GM23248 (cell line): ENCODE measurements around the gene SLFN12L. TPM values are rescaled to one million over a fixed set of nuclear protein-coding genes. Genes with fewer than 3 reads are reported as not detected.
A peak's percentile ranks its signal among the peaks of the same experiment; 100 is the strongest.

Experiments
- DNase-seq: peaks from one replicate; pipeline ENCODE4 v3.0.0-alpha.2; 2015
- H2AFZ ChIP-seq: fragments of 200-600 bp; sonication (generic); 2 replicates; pipeline ENCODE4 v1.6.1; 2016; ENCODE audit warnings: antibody characterized with exemption
- H3F3A ChIP-seq: fragments of 200-600 bp; sonication (generic); 2 replicates; pipeline ENCODE4 v1.6.1; 2016; ENCODE audit warnings: mild to moderate bottlenecking, antibody characterized with exemption, mixed run types; ENCODE audit not compliant: insufficient read depth
- H3K27ac ChIP-seq: fragments of 200-600 bp; sonication (generic); 2 replicates; pipeline ENCODE4 v1.5.1; 2016; ENCODE audit warnings: mild to moderate bottlenecking
- H3K27me3 ChIP-seq: fragments of 200-600 bp; sonication (generic); replicated peaks from 2 replicates; pipeline ENCODE4 v1.6.1; 2016; ENCODE audit warnings: mild to moderate bottlenecking; ENCODE audit not compliant: insufficient read depth
- H3K36me3 ChIP-seq: fragments of 200-600 bp; sonication (generic); 2 replicates; pipeline ENCODE4 v1.6.1; 2016; ENCODE audit warnings: low read depth, mild to moderate bottlenecking
- H3K4me1 ChIP-seq: fragments of 200-600 bp; sonication (generic); 2 replicates; pipeline ENCODE4 v1.6.1; 2016; ENCODE audit warnings: mild to moderate bottlenecking; ENCODE audit not compliant: insufficient read depth
- H3K4me2 ChIP-seq: fragments of 200-600 bp; sonication (generic); one replicate; pipeline ENCODE4 v1.6.1; 2016; ENCODE audit warnings: mild to moderate bottlenecking; ENCODE audit not compliant: unreplicated experiment
- H3K4me3 ChIP-seq: fragments of 200-600 bp; sonication (generic); 2 replicates; pipeline ENCODE4 v1.5.1; 2016; ENCODE audit warnings: mild to moderate bottlenecking
- H3K79me2 ChIP-seq: fragments of 200-600 bp; sonication (generic); 2 replicates; pipeline ENCODE4 v1.6.1; 2016; ENCODE audit warnings: mild to moderate bottlenecking; ENCODE audit not compliant: insufficient read depth
- H3K9ac ChIP-seq: fragments of 200-600 bp; sonication (generic); 2 replicates; pipeline ENCODE4 v1.6.1; 2016; ENCODE audit warnings: mild to moderate bottlenecking
- H3K9me2 ChIP-seq: fragments of 200-600 bp; sonication (generic); 2 replicates; pipeline ENCODE4 v1.6.1; 2016; ENCODE audit warnings: mixed run types, mild to moderate bottlenecking, moderate library complexity; ENCODE audit not compliant: insufficient read depth
- H3K9me3 ChIP-seq: fragments of 200-600 bp; sonication (generic); one replicate; pipeline ENCODE4 v1.6.1; 2017; ENCODE audit warnings: low read depth
- H4K20me1 ChIP-seq: fragments of 200-600 bp; sonication (generic); 2 replicates; pipeline ENCODE4 v1.6.0; 2016; ENCODE audit not compliant: insufficient read depth
- EZH2 ChIP-seq: fragments of 200-600 bp; sonication (generic); IDR thresholded peaks from 2 replicates; pipeline ENCODE4 v1.6.1; 2018; ENCODE audit warnings: antibody characterized with exemption, mild to moderate bottlenecking; ENCODE audit not compliant: insufficient read depth, poor library complexity, severe bottlenecking
- EZH2phosphoT487 ChIP-seq: fragments of 200-600 bp; sonication (generic); IDR thresholded peaks from 2 replicates; pipeline ENCODE4 v1.6.1; 2018; ENCODE audit warnings: antibody characterized with exemption, moderate library complexity, mild to moderate bottlenecking, low read depth; ENCODE audit not compliant: insufficient read depth
- WGBS, 2 experiments: methylation state at CpG; one replicate each; pipeline ENCODE4 v1.1.6; 2015 to 2017; ENCODE audit warnings: low lambda C conversion rate in 2 of 2, low coverage in 1 of 2; ENCODE audit errors: missing lambda C conversion rate in 2 of 2; 5-methylcytosine and 5-hydroxymethylcytosine counted together
- in situ Hi-C: fragments of 300-500 bp; cut with MboI; formaldehyde crosslinking; loops from 2 replicates; pipeline ENCODE4 v1.15.0; 2020
- polyA plus RNA-seq: library from polyadenylated mRNA; unstranded; fragments of >200 nt; fragmentation: Nextera tagmentation; extraction: Ambion mirVana; gene quantifications from 2 replicates; pipeline ENCODE4 v1.2.1, GENCODE V29; 2016
- total RNA-seq: library from RNA; depleted of rRNA; stranded (reverse); fragments of >200 nt; shearing (Covaris generic); gene quantifications from 2 replicates; pipeline ENCODE4 v1.2.3, GENCODE V29; 2014

SLFN12L gene
- total and polyA plus RNA-seq, 2 experiments from 2014 or later: 0.11 TPM; not detected in 1

DNA sequence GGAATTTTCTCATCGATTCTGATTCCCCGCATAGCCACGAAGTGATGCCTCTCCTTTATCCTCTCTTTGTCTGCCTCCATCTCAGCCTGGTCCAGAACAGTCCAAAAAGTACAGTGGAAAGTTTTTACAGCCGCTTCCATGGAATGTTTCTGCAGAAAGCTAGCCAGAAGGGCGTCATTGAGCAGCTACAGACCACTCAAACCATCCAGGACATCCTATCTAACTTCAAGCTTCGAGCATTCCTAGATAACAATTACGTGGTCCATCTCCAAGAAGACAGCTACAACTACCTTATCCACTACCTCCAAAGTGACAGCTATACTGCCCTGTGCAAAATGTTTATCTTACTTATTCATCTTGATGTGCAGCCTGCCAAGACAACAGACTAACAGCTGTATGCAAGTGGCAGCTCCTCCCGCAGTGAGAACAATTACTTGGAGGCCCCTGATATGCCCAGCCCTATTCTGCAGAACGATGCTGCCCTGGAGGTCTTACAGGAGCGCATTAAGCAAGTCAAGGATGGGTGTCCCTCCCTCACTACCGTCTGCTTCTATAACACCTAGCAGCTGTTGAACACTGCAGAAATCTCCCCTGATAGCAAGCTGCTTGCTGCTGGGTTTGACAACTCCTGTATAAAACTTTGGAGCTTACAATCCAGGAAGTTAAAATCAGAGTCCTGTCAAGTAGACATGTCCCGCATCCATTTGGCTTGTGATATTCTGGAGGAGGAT, 38.9 kb downstream of the SLFN12L start:
- H3F3A ChIP-seq: no peaks in the 10 kb centered on the region
- no peaks in the 10 kb centered on the region for H3K9me3 ChIP-seq
- H4K20me1 ChIP-seq: no peaks in the 10 kb centered on the region
- no peak overlapping the region for H3K27ac ChIP-seq
- H3K4me1 ChIP-seq: no peaks in the 10 kb centered on the region
- no peak overlapping the region for H3K9ac ChIP-seq
- no peaks in the 10 kb centered on the region for H3K36me3 ChIP-seq
- peak; percentile 9 for DNase-seq
- H3K4me3 ChIP-seq: no peak overlapping the region; the same call in 1 of the 2 replicates
- H3K27me3 ChIP-seq: peaks cover 89% of the 10 kb centered on the region
- H2AFZ ChIP-seq: peak overlapping the region; percentile 48
- peak overlapping the region; percentile 52 for H3K4me2 ChIP-seq
- H3K9me2 ChIP-seq: no peaks in the 10 kb centered on the region
- 18 to 21% methylated on average over 12 of the region's 12 CpGs for WGBS, 2 experiments
- TF ChIP-seq EZH2 (peak; percentile 29), EZH2phosphoT487 (no peak)
- in situ Hi-C loops: no loop called here
- H3K79me2 ChIP-seq: no peaks in the 10 kb centered on the region

DNA sequence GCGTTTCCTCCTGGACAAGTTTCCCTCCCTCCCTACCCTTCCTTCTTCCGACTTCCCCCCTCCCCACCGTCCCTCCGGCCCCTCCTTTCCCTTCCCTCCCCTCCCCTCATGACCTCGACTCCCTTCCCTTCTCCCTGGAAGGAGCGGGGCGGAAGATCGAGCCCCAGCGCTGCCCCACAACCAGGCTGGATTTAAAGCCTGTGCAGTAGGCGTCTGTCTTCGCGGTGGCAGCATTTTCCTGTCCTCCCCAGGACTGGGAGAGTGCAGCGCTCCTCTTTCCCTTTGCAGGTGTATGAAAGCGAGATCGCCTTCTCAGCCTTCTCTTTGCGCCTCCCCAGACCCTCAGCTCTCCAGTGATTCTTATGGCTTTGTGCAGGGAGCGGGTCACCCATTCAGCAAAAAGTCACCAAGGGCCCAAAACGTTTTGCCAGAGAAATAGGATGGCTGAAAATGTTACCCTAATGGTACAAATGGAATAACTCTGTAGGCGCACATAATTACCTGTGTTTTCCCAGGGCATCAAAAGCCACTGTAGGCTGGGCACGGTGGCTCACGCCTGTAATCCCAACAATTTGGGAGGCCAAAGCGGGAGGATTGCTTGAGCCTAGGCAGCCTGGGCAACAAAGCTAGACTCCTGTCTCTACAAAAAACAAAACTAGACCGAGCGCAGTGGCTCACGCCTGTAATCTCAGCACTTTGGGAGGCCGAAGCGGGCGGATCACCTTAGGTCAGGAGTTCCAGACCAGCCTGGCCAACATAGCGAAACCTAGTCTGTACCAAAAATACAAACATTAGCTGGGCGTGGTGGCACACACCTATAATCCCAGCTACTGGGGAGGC, 40.8 kb downstream of the SLFN12L start:
- TF ChIP-seq EZH2phosphoT487 (0 out of 2 replicates have a peak, but pooled peaks have one; percentile 11), EZH2 (no peak)
- Histone ChIP-seq H3K9ac (no peak overlapping the region), H3K36me3 (no peaks in the 10 kb centered on the region), H3K27ac (no peak overlapping the region), H3K9me3 (no peaks in the 10 kb centered on the region), H3F3A (no peaks in the 10 kb centered on the region), H3K4me1 (no peaks in the 10 kb centered on the region), H3K27me3 (peaks cover 93% of the 10 kb centered on the region), H3K9me2 (no peaks in the 10 kb centered on the region), H3K79me2 (no peaks in the 10 kb centered on the region), H3K4me3 (no peak overlapping the region), H4K20me1 (no peaks in the 10 kb centered on the region), H3K4me2 (no peak overlapping the region), H2AFZ (no peak overlapping the region)
- no peak for DNase-seq
- 29 to 44% methylated on average over 23 to 30 of the region's 30 CpGs for WGBS, 2 experiments
- in situ Hi-C loops: no loop called here

DNA sequence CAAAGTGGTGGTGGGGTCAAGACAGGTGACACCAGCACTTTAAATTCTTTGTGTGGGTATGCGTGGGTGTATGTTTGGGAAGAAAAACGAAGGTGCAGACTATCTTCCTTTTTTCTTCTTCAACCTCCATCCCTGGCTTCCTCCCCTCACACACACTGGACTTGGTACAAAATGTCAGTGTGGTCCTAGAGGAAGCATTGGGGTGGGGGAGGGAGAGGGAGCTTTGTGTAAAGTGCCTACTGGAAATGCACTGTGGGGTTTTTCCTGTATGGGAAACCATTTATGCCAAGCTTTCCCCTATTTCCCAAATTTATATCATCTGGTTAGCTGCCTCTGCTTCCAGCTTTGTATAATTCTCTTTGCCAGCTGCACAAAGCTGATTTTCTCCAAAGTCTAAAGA, 44.4 kb downstream of the SLFN12L start:
- no peak for DNase-seq
- TF ChIP-seq EZH2 (no peak), EZH2phosphoT487 (no peak)
- Histone ChIP-seq H3K9ac (no peak overlapping the region), H3K4me3 (no peak overlapping the region), H3K79me2 (no peaks in the 10 kb centered on the region), H3K36me3 (no peaks in the 10 kb centered on the region), H3F3A (no peaks in the 10 kb centered on the region), H3K9me2 (no peaks in the 10 kb centered on the region), H3K27me3 (peaks cover 94% of the 10 kb centered on the region), H3K4me1 (no peaks in the 10 kb centered on the region), H3K4me2 (no peak overlapping the region), H4K20me1 (no peaks in the 10 kb centered on the region), H3K9me3 (no peaks in the 10 kb centered on the region), H2AFZ (no peak overlapping the region), H3K27ac (no peak overlapping the region)
- in situ Hi-C loops: no loop called here
- 0% methylated on average over 2 of the region's 2 CpGs for WGBS, 2 experiments

DNA sequence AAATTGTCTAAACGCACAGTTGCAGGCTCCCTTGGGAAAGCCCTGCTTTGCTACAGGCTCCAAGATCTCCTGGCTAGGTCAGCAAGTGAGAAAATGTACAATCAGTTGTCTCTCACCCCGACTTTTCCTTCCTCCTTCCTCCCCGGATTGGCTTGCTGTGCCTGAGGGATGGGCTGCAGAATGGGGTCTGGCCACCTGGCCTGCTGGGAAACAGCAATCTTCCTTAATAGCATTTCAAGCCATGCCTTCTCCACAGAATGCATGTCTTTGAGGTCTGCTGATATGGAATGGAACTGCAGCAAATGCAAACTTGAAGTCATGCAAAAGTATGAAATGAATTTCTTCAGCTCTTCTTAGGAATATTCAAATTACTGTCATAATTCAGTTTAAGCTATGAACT, 46.1 kb downstream of the SLFN12L start:
- Histone ChIP-seq H2AFZ (no peak overlapping the region), H3K4me1 (no peaks in the 10 kb centered on the region), H3K4me2 (no peak overlapping the region), H3K9me3 (no peaks in the 10 kb centered on the region), H3K36me3 (no peaks in the 10 kb centered on the region), H3K27ac (no peak overlapping the region), H3K4me3 (no peak overlapping the region), H3K9ac (no peak overlapping the region), H3K79me2 (no peaks in the 10 kb centered on the region), H3F3A (no peaks in the 10 kb centered on the region), H4K20me1 (no peaks in the 10 kb centered on the region), H3K9me2 (no peaks in the 10 kb centered on the region), H3K27me3 (peaks cover 80% of the 10 kb centered on the region)
- WGBS, 2 experiments: 9 to 23% methylated on average over 3 of the region's 3 CpGs
- in situ Hi-C loops: no loop called here
- no peak for TF ChIP-seq EZH2phosphoT487
- TF ChIP-seq EZH2: no peak
- DNase-seq: no peak
